GM12878 (cell line): ENCODE measurements around the gene FLVCR1. TPM values are rescaled to one million over a fixed set of nuclear protein-coding genes. Genes with fewer than 3 reads are reported as not detected.

Experiments used
- ATAC-seq: fragments of 200-7000 bp; cut with Tn5 transposase; 3 replicates; pipeline ENCODE4 v1.9.1; 2020; ENCODE audit warnings: mild to moderate bottlenecking, moderate library complexity
- BruUV-seq: library from RNA; stranded (reverse); fragments of 400-500 nt; replicated peaks from 2 replicates; lab custom pipeline; 2021; lab: Mats Ljungman, UMichigan
- CTCF ChIA-PET: fragments of 300-600 bp; sonication (Branson Sonifier 250); formaldehyde crosslinking; extraction: SDS; loops from one replicate; lab custom pipeline; 2021; ENCODE audit warnings: inconsistent platforms; lab: Yijun Ruan, JAX
- POLR2A ChIA-PET: fragments of 350-600 bp; formaldehyde crosslinking; extraction: SDS; loops from one replicate; lab custom pipeline; 2021; ENCODE audit warnings: inconsistent platforms; lab: Charles Lee
- RAD21 ChIA-PET: fragments of 300-600 bp; sonication (Branson Sonifier 250); formaldehyde crosslinking; loops from one replicate; lab custom pipeline; 2023; ENCODE audit warnings: antibody characterized with exemption; ENCODE audit not compliant: unreplicated experiment; lab: Charles Lee
- SMC1A ChIA-PET: fragments of 300-600 bp; sonication (Branson Sonifier 250); formaldehyde crosslinking; loops from one replicate; lab custom pipeline; 2023; ENCODE audit not compliant: unreplicated experiment, uncharacterized antibody; lab: Charles Lee
- DNase-seq: peaks from one replicate; pipeline ENCODE4 v3.0.0-alpha.2; 2011; ENCODE audit warnings: low read depth, low spot score
- FAIRE-seq: peaks from 3 replicates; lab custom pipeline; 2011; peaks lifted over from hg19 to GRCh38; lab: Jason Lieb, UNC
- H2AFZ ChIP-seq: 2 replicates; pipeline ENCODE4 v1.6.0; 2011; ENCODE audit warnings: low read depth, low read length, control low read depth; ENCODE audit not compliant: control insufficient read depth
- H3K27ac ChIP-seq: 2 replicates; pipeline ENCODE4 v1.5.1; 2011; ENCODE audit warnings: control low read depth; ENCODE audit not compliant: control insufficient read depth, insufficient read depth
- H3K27me3 ChIP-seq, 2 experiments: replicated peaks in 1 of 2; 2 replicates each; pipeline versions ENCODE4 v1.6.0 to v1.6.1; 2011; ENCODE audit warnings: low read length in 1 of 2; ENCODE audit not compliant: control insufficient read depth in 2 of 2, insufficient read depth in 2 of 2
- H3K36me3 ChIP-seq, 2 experiments: 2 replicates each; pipeline ENCODE4 v1.5.1; 2011; ENCODE audit warnings: low read length in 1 of 2; ENCODE audit not compliant: control insufficient read depth in 2 of 2, insufficient read depth in 2 of 2
- H3K4me1 ChIP-seq: 2 replicates; pipeline ENCODE4 v1.6.1; 2011; ENCODE audit warnings: mild to moderate bottlenecking, low read length, moderate library complexity, mixed read lengths; ENCODE audit not compliant: control insufficient read depth, insufficient read depth
- H3K4me2 ChIP-seq: 2 replicates; pipeline ENCODE4 v1.6.0; 2011; ENCODE audit warnings: control low read depth; ENCODE audit not compliant: control insufficient read depth, insufficient read depth
- H3K4me3 ChIP-seq: fragments of 200-600 bp; sonication (generic); 2 replicates; pipeline ENCODE4 v1.5.1; 2016
- H3K79me2 ChIP-seq: 2 replicates; pipeline ENCODE4 v1.6.0; 2011; ENCODE audit warnings: low read length; ENCODE audit not compliant: control insufficient read depth, insufficient read depth
- H3K9ac ChIP-seq: 2 replicates; pipeline ENCODE4 v1.8.0; 2011; ENCODE audit warnings: low read length, control low read depth, mixed read lengths; ENCODE audit not compliant: control insufficient read depth, insufficient read depth
- H3K9me3 ChIP-seq: replicated peaks from 3 replicates; pipeline ENCODE4 v1.5.1; 2011; ENCODE audit warnings: mild to moderate bottlenecking, low read length; ENCODE audit not compliant: control insufficient read depth, insufficient read depth
- H4K20me1 ChIP-seq: 2 replicates; pipeline ENCODE4 v1.6.0; 2011; ENCODE audit not compliant: control insufficient read depth, insufficient read depth
- CHD2 ChIP-seq: IDR thresholded peaks from 2 replicates; pipeline ENCODE4 v1.6.1; 2011; ENCODE audit warnings: low read depth, low read length, improper control_type of control experiment, borderline replicate concordance
- DPF2 ChIP-seq: fragments of 450-650 bp; IDR thresholded peaks from 2 replicates; pipeline ENCODE4 v1.6.1; 2017; ENCODE audit warnings: mild to moderate bottlenecking
- GABPA ChIP-seq: IDR thresholded peaks from 2 replicates; pipeline ENCODE4 v1.6.1; 2014; ENCODE audit warnings: antibody characterized with exemption, low read depth, mild to moderate bottlenecking, inconsistent platforms
- MYC ChIP-seq: IDR thresholded peaks from 2 replicates; pipeline ENCODE4 v1.6.1; 2011; ENCODE audit warnings: mild to moderate bottlenecking, low read length, moderate library complexity, inconsistent platforms; ENCODE audit not compliant: insufficient read depth, insufficient replicate concordance, insufficient read length, severe bottlenecking
- NR2F1 ChIP-seq: fragments of 450-650 bp; conservative IDR thresholded peaks from 2 replicates; pipeline ENCODE4 v1.6.1; 2017; ENCODE audit warnings: mild to moderate bottlenecking
- PML ChIP-seq: IDR thresholded peaks from 2 replicates; pipeline ENCODE4 v1.6.1; 2012; ENCODE audit warnings: low read length, inconsistent platforms
- ZBTB40 ChIP-seq: fragments of 450-650 bp; IDR thresholded peaks from 2 replicates; pipeline ENCODE4 v1.6.1; 2016; ENCODE audit warnings: mild to moderate bottlenecking, moderate library complexity, borderline replicate concordance
- WGBS: methylation state at CpG from one replicate; pipeline ENCODE4 v1.1.6; 2016; ENCODE audit warnings: low lambda C conversion rate; ENCODE audit not compliant: insufficient replicate concordance, insufficient coverage; ENCODE audit errors: missing lambda C conversion rate; 5-methylcytosine and 5-hydroxymethylcytosine counted together
- in situ Hi-C: fragments of 300-500 bp; cut with MboI; formaldehyde crosslinking; loops from 9 replicates; pipeline ENCODE4 v1.14.3; 2018; ENCODE audit warnings: mixed read lengths
- intact Hi-C: fragments of 100-400 bp; cut with micrococcal nuclease; formaldehyde crosslinking; loops from one replicate; pipeline ENCODE4 v1.14.2; 2022; ENCODE audit not compliant: unreplicated experiment
- polyA plus RNA-seq, 11 experiments: library from polyadenylated mRNA; depleted of rRNA in 4 of 11; unstranded in 6 of 11; stranded (reverse) in 5 of 11; fragments of >200 nt; fragmentation: Nextera tagmentation in 4 of 11; fragmentation: Illumina TruSeq in 1 of 11; extraction: Ambion mirVana in 4 of 11; extraction: Trizol in 1 of 11; gene quantifications; 1 replicate in 1 of 11; 2 replicates in 10 of 11; pipeline versions ENCODE4 v1.2.1 to v1.2.3, GENCODE V29; 2011 to 2016; ENCODE audit warnings: inconsistent platforms in 2 of 11, missing spikeins in 2 of 11, low read depth in 1 of 11
- total RNA-seq, 4 experiments: library from RNA; depleted of rRNA in 3 of 4; stranded (reverse); fragments of >200 nt in 3 of 4; fragmentation: Illumina TruSeq in 1 of 4; extraction: Trizol in 1 of 4; gene quantifications; 2 replicates each; pipeline versions ENCODE4 v1.2.1 to v1.2.3, GENCODE V29; 2013 to 2021

Gene FLVCR1
- total and polyA plus RNA-seq, 10 of the 15 experiments (the other 5 are each of a cell fraction or from before 2014, with no cell fraction given): 7.1 to 25.2 (median 17.6) TPM

DNA sequence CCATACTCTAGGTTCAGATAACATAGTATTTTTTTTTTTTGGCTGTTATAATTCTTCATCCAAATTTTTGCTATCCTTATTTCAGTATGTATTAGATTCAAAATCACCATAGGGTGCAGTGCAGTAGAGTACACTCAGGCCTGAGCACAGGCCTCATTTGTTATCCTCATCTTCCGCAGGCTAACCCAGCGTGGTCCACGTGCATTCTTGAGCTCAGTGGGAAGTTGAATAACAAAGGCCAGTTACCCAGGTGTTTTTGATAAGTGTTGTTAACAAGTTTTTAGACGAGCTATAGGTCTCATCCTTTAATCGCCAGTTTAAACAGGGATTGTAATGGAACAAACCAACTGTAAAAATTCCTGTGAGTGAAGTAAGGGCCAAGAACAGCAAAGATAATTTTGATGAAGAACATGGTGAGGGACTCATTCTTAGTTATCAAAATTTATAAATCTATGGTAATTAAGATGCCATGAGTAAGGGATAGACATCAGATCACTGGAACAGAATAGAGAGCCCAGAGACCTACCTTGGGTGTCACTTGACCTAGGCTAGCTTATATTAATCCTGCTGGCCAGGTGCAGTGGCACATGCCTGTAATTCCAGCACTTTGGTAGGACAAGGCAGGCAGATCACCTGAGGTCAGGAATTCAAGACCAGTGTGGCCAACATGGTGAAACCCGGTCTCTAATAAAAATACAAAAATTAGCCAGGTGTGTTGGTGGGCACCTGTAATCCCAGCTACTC is 22.0 kb downstream of the FLVCR1 start:
- Histone ChIP-seq H3K4me3 (no peak overlapping the region), H3K4me2 (no peak overlapping the region), H3K79me2 (no peaks in the 10 kb centered on the region; the same call in 1 of the 2 replicates), H4K20me1 (no peaks in the 10 kb centered on the region), H3K36me3 (peaks cover 0 to 18% of the 10 kb centered on the region in 2 experiments; a peak in 3 of 4 replicates), H3K4me1 (no peaks in the 10 kb centered on the region), H3K27ac (no peak overlapping the region), H3K27me3 (no peaks in the 10 kb centered on the region), H3K9me3 (no peaks in the 10 kb centered on the region), H3K9ac (no peak overlapping the region), H2AFZ (no peak overlapping the region)
- WGBS: 88% methylated on average over 6 of the region's 6 CpGs
- BruUV-seq: no TSS peak
- SMC1A ChIA-PET: interaction anchor here (0.7 to 1.8 kb wide), 3 partner anchors 12 to 20 kb away, joined by 3 to 5 read pairs (median 3); no protein-coding TSS in a partner anchor
- FAIRE-seq (no peak), DNase-seq (no peak), ATAC-seq (no peak)
- CTCF ChIA-PET: interaction anchor here (1.3 kb wide), 2 partner anchors 17 to 20 kb away, joined by 3 read pairs; no protein-coding TSS in a partner anchor
- intact Hi-C loops: no loop called here
- POLR2A ChIA-PET: interaction anchor here (0.7 to 2.0 kb wide), 3 partner anchors 23 to 232 kb away, joined by 4 to 12 read pairs (median 4); no protein-coding TSS in a partner anchor
- TF ChIP-seq MYC: no peak
- RAD21 ChIA-PET: no interaction called here
- in situ Hi-C loops: no loop called here

GRCh38 chr1:212884592-212884991 is 26.5 kb downstream of the FLVCR1 start:
- no TSS peak for BruUV-seq
- SMC1A ChIA-PET: no interaction called here
- TF ChIP-seq PML: no peak
- no peak for TF ChIP-seq CHD2
- TF ChIP-seq ZBTB40: no peak
- no peak for TF ChIP-seq GABPA
- TF ChIP-seq NR2F1: no peak
- no peak for TF ChIP-seq DPF2

More at GRCh38 chr1:212884592-212884991, 26.5 kb downstream of the FLVCR1 start:
- intact Hi-C loops: no loop called here
- Histone ChIP-seq H3K27ac (no peak overlapping the region), H4K20me1 (no peaks in the 10 kb centered on the region), H3K4me2 (no peak overlapping the region), H3K27me3 (no peaks in the 10 kb centered on the region), H2AFZ (no peak overlapping the region), H3K4me3 (no peak overlapping the region), H3K9me3 (no peaks in the 10 kb centered on the region), H3K4me1 (no peaks in the 10 kb centered on the region), H3K36me3 (peaks cover 4 to 22% of the 10 kb centered on the region in 2 experiments), H3K9ac (no peak overlapping the region), H3K79me2 (no peaks in the 10 kb centered on the region)
- 93% methylated on average over 4 of the region's 4 CpGs for WGBS
- ChIA-PET CTCF (no interaction called here), RAD21 (no interaction called here), POLR2A (no interaction called here)
- in situ Hi-C loops: no loop called here
- ATAC-seq (no peak), DNase-seq (no peak), FAIRE-seq (no peak)
